HG03060 (cell line): ENCODE measurements around the gene IGFLR1.
A peak's percentile ranks its signal among the peaks of the same experiment; 100 is the strongest.
"Not testable (repeated sequence)": the region's sequence is repeated elsewhere in the genome, so short reads cannot be mapped to it uniquely, and the experiment has no call there.

ENCODE experiments used
- ATAC-seq: cut with Tn5 transposase; IDR thresholded peaks from one replicate; pipeline ENCODE4 v1.9.1; 2021; ENCODE audit warnings: low read depth, moderate number of reproducible peaks; ENCODE audit not compliant: unreplicated experiment

Gene IGFLR1

GRCh38 chr19:35777961-35778360 lies 35.7 kb upstream of the IGFLR1 start:
- ATAC-seq = no peak

GRCh38 chr19:35777086-35777841 lies 35.0 kb upstream of the IGFLR1 start:
- no peak for ATAC-seq

GRCh38 chr19:35776102-35776788 lies 34.0 kb upstream of the IGFLR1 start:
- ATAC-seq = no peak

- peak; percentile 88 for ATAC-seq
These were observed 33.2 kb upstream of the IGFLR1 start, which contains the start of gene ARHGAP33 for GRCh38 chr19:35775298-35776101. Gene ARHGAP33, plus strand, starts transcription at chr19:35775564. Its CDS starts 95 bp downstream, at chr19:35775659.

GRCh38 chr19:35775046-35775297 lies 32.7 kb upstream of the IGFLR1 start:
- ATAC-seq = no peak

GRCh38 chr19:35774274-35775045 lies 32.2 kb upstream of the IGFLR1 start:
- no peak for ATAC-seq

GRCh38 chr19:35773020-35773806 lies 31.0 kb upstream of the IGFLR1 start:
- ATAC-seq = no peak

- not testable (repeated sequence) for ATAC-seq
These were observed 30.1 kb upstream of the IGFLR1 start for GRCh38 chr19:35772362-35772761.

- ATAC-seq = no peak
These were observed 25.8 kb upstream of the IGFLR1 start for GRCh38 chr19:35768082-35768421.

- ATAC-seq = no peak
These were observed 25.2 kb upstream of the IGFLR1 start for GRCh38 chr19:35767288-35768081.

- no peak for ATAC-seq
These were observed 24.4 kb upstream of the IGFLR1 start for GRCh38 chr19:35766571-35767104.

- ATAC-seq = no peak
These were observed 22.4 kb upstream of the IGFLR1 start for GRCh38 chr19:35764432-35765315.

- no peak for ATAC-seq
These were observed 18.6 kb upstream of the IGFLR1 start for GRCh38 chr19:35760711-35761349.

GRCh38 chr19:35759697-35760096 lies 17.4 kb upstream of the IGFLR1 start:
- ATAC-seq = no peak

- ATAC-seq = peak; percentile 94
These were observed 15.7 kb upstream of the IGFLR1 start, which contains the start of gene PROSER3 for GRCh38 chr19:35757749-35758608. Gene PROSER3, plus strand, starts transcription at chr19:35758176. Its CDS starts 40 bp downstream, at chr19:35758216.

GRCh38 chr19:35757231-35757748 lies 15.0 kb upstream of the IGFLR1 start:
- ATAC-seq = no peak
